KMS-11 (cell line): ENCODE measurements around the gene A2M.

Source experiments
- H2AFZ ChIP-seq: fragments of 200-600 bp; sonication (generic); 2 replicates; pipeline ENCODE4 v1.6.1; 2016; ENCODE audit warnings: antibody characterized with exemption, mixed run types, low read depth
- H3K27ac ChIP-seq: fragments of 200-600 bp; sonication (generic); 2 replicates; pipeline ENCODE4 v1.6.1; 2016; ENCODE audit warnings: mild to moderate bottlenecking, mixed run types
- H3K27me3 ChIP-seq: fragments of 200-600 bp; sonication (generic); 2 replicates; pipeline ENCODE4 v1.6.1; 2017; ENCODE audit warnings: mild to moderate bottlenecking, low read depth, mixed run types, moderate library complexity; ENCODE audit not compliant: insufficient read depth
- H3K36me3 ChIP-seq: fragments of 200-600 bp; sonication (generic); 2 replicates; pipeline ENCODE4 v1.6.1; 2017; ENCODE audit warnings: mild to moderate bottlenecking, mixed run types; ENCODE audit not compliant: insufficient read depth
- H3K4me1 ChIP-seq: fragments of 200-600 bp; sonication (generic); 2 replicates; pipeline ENCODE4 v1.6.1; 2016; ENCODE audit warnings: mild to moderate bottlenecking, low read depth, mixed run types; ENCODE audit not compliant: poor library complexity, severe bottlenecking
- H3K4me2 ChIP-seq: fragments of 200-600 bp; sonication (generic); 2 replicates; pipeline ENCODE4 v1.7.0; 2016; ENCODE audit warnings: mild to moderate bottlenecking, mixed run types
- H3K4me3 ChIP-seq: fragments of 200-600 bp; sonication (generic); IDR thresholded peaks from 2 replicates; pipeline ENCODE4 v1.6.1; 2017; ENCODE audit warnings: low read depth, low read length, mixed read lengths; ENCODE audit not compliant: insufficient read depth
- H3K79me2 ChIP-seq: fragments of 200-600 bp; sonication (generic); 2 replicates; pipeline ENCODE4 v1.6.1; 2016; ENCODE audit warnings: low read depth, mixed run types; ENCODE audit not compliant: insufficient read depth
- H3K9ac ChIP-seq: fragments of 200-600 bp; sonication (generic); 2 replicates; pipeline ENCODE4 v1.6.1; 2016; ENCODE audit warnings: mild to moderate bottlenecking, mixed run types
- H4K20me1 ChIP-seq: fragments of 200-600 bp; sonication (generic); 2 replicates; pipeline ENCODE4 v1.6.1; 2016; ENCODE audit warnings: mild to moderate bottlenecking, mixed run types; ENCODE audit not compliant: insufficient read depth
- TF ChIP-seq, protein P1 (sequence below): fragments of 200-600 bp; sonication (generic); conservative IDR thresholded peaks from 2 replicates; pipeline ENCODE4 v1.6.1; 2017; ENCODE audit warnings: low read depth, mild to moderate bottlenecking, antibody characterized with exemption, low read length, moderate library complexity, mixed read lengths

The A2M gene

DNA sequence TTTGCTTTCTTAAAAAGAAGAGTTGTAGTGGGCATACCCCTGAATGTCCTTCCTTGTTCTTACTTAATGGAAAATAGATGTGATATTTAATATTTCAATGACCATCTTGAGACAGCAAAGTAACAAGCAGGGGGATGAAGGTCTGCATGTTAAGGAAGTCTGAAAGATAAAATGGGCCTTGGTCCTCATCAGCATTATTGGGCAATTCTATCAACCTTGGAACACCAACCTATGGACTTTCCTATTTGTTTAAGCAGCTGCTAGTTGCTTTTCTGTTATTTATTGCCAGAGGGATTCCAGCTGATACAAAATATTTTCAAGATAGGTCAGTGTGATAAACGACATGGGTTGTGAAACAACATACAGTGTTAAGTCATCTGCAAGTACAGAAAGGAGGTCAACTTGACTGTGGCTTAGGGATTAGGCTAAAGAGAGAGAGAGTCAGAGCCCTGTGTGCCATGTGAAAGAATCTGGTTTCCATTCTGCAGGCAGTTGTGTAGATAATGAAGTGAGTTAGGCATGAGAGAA lies 16.4 kb upstream of the A2M start:
- no peaks in the 10 kb centered on the region for H4K20me1 ChIP-seq
- H3K4me1 ChIP-seq: no peaks in the 10 kb centered on the region
- no peaks in the 10 kb centered on the region for H3K36me3 ChIP-seq
- no peak overlapping the region for H3K27ac ChIP-seq
- H3K27me3 ChIP-seq: no peaks in the 10 kb centered on the region
- no peaks in the 10 kb centered on the region for H3K79me2 ChIP-seq
- H3K9ac ChIP-seq: no peak overlapping the region
- H3K4me3 ChIP-seq: no peak overlapping the region
- TF ChIP-seq, protein P1, sequence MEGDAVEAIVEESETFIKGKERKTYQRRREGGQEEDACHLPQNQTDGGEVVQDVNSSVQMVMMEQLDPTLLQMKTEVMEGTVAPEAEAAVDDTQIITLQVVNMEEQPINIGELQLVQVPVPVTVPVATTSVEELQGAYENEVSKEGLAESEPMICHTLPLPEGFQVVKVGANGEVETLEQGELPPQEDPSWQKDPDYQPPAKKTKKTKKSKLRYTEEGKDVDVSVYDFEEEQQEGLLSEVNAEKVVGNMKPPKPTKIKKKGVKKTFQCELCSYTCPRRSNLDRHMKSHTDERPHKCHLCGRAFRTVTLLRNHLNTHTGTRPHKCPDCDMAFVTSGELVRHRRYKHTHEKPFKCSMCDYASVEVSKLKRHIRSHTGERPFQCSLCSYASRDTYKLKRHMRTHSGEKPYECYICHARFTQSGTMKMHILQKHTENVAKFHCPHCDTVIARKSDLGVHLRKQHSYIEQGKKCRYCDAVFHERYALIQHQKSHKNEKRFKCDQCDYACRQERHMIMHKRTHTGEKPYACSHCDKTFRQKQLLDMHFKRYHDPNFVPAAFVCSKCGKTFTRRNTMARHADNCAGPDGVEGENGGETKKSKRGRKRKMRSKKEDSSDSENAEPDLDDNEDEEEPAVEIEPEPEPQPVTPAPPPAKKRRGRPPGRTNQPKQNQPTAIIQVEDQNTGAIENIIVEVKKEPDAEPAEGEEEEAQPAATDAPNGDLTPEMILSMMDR: no peak
- H2AFZ ChIP-seq: no peak overlapping the region
- no peak overlapping the region for H3K4me2 ChIP-seq

DNA sequence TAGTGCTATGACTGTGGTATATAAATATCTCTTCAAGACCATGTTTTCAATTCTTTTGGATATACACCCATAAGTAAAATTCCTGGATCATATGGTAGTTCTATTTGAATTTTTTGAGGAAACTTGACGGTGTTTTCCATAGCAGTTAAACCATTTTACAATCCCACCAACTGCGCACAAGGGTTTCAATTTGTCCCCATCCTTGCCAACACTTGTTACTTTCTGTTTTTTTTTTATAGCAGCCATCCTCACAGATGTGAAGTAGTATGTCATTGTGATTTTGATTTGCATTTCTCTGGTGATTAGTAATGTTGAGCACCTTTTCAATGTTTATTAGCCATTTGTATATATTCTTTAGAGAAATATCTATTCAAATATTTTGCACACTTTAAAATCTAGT lies 14.5 kb upstream of the A2M start:
- no peak overlapping the region for H3K4me3 ChIP-seq
- H3K27me3 ChIP-seq: no peaks in the 10 kb centered on the region
- TF ChIP-seq, protein P1: no peak
- no peak overlapping the region for H3K27ac ChIP-seq
- no peaks in the 10 kb centered on the region for H3K4me1 ChIP-seq
- no peaks in the 10 kb centered on the region for H3K79me2 ChIP-seq
- no peaks in the 10 kb centered on the region for H3K36me3 ChIP-seq
- H4K20me1 ChIP-seq: no peaks in the 10 kb centered on the region
- H3K9ac ChIP-seq: no peak overlapping the region
- H3K4me2 ChIP-seq: no peak overlapping the region
- H2AFZ ChIP-seq: no peak overlapping the region

DNA sequence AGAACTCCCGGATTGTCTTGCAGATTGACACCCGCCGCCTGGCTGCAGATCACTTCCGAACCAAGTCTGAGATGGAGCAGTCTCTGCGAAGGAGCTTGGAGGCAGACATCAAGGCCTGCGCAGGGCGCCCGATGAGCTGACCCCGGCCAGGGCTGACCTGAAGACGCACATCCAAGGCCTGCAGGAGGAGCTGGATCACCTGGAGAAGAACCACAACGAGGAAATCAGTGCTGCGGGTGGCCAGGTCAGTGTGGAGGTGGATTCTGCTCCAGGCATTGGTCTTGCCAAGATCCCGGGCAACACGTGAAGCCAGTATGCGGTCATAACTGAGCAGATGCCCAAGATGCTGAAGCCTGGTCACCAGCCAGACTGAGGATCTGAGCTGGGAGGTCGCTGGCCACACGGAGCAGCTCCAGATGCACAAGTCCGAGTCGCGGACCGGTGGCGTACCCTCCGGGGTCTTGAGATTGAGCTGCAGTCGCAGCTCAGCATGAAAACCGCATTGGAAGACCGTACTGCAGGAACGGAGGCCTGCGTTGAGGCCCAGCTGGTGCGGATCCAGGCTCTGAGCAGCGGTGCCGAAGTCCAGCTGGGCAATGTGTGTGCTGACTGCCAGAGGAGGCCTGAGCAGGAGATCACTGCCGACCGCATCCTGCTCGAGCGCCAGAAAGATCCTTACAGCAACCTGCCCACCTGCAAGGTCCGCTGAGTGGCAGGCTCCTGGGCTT lies 12.4 kb upstream of the A2M start:
- Histone ChIP-seq H3K27ac (no peak overlapping the region), H3K79me2 (no peaks in the 10 kb centered on the region), H3K4me2 (no peak overlapping the region), H3K36me3 (no peaks in the 10 kb centered on the region), H3K27me3 (no peaks in the 10 kb centered on the region), H4K20me1 (no peaks in the 10 kb centered on the region), H2AFZ (no peak overlapping the region), H3K9ac (no peak overlapping the region), H3K4me1 (no peaks in the 10 kb centered on the region), H3K4me3 (no peak overlapping the region)
- TF ChIP-seq, protein P1: no peak

DNA sequence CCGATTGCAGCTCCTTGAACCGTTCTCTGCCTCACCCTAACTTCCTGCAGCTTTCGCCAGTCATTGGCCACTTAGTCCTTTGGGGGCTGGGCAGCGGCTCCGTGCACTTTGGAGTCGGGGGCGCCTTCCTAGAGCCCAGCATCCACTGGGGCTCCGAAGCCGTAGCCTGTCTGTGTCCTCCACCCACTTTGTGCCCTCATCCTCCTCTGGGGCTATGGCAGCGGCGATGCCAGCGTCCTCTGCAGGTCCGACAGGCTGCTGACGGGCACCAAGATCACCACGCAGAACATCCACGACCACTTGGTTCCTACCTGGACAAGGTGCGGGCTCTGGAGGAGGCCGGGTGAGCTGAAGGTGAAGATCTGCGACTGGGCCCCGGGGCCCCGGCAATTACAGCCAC lies 11.8 kb upstream of the A2M start:
- TF ChIP-seq, protein P1: no peak
- Histone ChIP-seq H3K4me2 (no peak overlapping the region), H4K20me1 (no peaks in the 10 kb centered on the region), H3K27me3 (no peaks in the 10 kb centered on the region), H3K9ac (no peak overlapping the region), H2AFZ (no peak overlapping the region), H3K4me3 (no peak overlapping the region), H3K27ac (no peak overlapping the region), H3K79me2 (no peaks in the 10 kb centered on the region), H3K36me3 (no peaks in the 10 kb centered on the region), H3K4me1 (no peaks in the 10 kb centered on the region)
